ENCODE data around the gene RSKR.

DNA sequence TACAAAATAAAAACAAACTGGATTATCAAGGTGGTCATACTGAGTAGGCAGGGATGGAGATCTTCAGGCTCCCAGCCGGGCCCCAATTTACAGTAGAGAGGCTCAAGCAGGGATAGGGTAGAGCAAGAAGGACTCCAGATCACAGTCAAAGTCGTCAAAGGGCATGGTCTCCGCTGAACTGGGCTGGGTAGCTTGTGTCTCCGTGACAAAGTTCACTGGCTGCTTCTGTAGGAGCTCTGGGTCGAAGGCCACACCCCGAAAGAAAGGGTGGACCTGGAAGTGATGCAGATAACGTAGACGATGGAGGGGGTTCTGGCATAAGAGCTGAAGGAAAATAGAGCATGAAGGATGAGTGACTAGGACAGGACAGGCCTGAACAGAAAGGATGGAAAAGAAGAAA lies 3.6 kb downstream of the RSKR start:
- TF ChIP-seq POLR2A (IDR thresholded peaks at IDR 0.05): no peak
- TF ChIP-seq, protein P1, sequence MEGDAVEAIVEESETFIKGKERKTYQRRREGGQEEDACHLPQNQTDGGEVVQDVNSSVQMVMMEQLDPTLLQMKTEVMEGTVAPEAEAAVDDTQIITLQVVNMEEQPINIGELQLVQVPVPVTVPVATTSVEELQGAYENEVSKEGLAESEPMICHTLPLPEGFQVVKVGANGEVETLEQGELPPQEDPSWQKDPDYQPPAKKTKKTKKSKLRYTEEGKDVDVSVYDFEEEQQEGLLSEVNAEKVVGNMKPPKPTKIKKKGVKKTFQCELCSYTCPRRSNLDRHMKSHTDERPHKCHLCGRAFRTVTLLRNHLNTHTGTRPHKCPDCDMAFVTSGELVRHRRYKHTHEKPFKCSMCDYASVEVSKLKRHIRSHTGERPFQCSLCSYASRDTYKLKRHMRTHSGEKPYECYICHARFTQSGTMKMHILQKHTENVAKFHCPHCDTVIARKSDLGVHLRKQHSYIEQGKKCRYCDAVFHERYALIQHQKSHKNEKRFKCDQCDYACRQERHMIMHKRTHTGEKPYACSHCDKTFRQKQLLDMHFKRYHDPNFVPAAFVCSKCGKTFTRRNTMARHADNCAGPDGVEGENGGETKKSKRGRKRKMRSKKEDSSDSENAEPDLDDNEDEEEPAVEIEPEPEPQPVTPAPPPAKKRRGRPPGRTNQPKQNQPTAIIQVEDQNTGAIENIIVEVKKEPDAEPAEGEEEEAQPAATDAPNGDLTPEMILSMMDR (IDR thresholded peaks at IDR 0.05): no peak
